Activated T-cell treated with anti-CD3 and anti-CD28 coated beads, Interleukin-2, amount 50 U/mL, for 24 hours (primary cell): ENCODE measurements around the gene CIDEA.
"Not testable (repeated sequence)": the region's sequence is repeated elsewhere in the genome, so short reads cannot be mapped to it uniquely, and the experiment has no call there.

ENCODE experiments used
- DNase-seq: peaks from one replicate; pipeline ENCODE4 v3.0.0-alpha.2; 2020
- H3K27ac Mint-ChIP-seq: 2 replicates; pipeline ENCODE4 v1.8.0; 2020; ENCODE audit warnings: mild to moderate bottlenecking, mixed read lengths
- H3K27me3 Mint-ChIP-seq: 2 replicates; pipeline ENCODE4 v1.8.0; 2020; ENCODE audit warnings: mixed read lengths
- H3K36me3 Mint-ChIP-seq: 2 replicates; pipeline ENCODE4 v1.8.0; 2020; ENCODE audit warnings: low read depth, mixed read lengths
- H3K4me1 Mint-ChIP-seq: 2 replicates; pipeline ENCODE4 v1.8.0; 2020; ENCODE audit warnings: low read depth, mixed read lengths
- H3K4me3 Mint-ChIP-seq: 2 replicates; pipeline ENCODE4 v1.8.0; 2020; ENCODE audit warnings: mild to moderate bottlenecking, moderate library complexity, mixed read lengths
- H3K9me3 Mint-ChIP-seq: 2 replicates; pipeline ENCODE4 v1.8.0; 2020; ENCODE audit warnings: mixed read lengths

The CIDEA gene, protein sequence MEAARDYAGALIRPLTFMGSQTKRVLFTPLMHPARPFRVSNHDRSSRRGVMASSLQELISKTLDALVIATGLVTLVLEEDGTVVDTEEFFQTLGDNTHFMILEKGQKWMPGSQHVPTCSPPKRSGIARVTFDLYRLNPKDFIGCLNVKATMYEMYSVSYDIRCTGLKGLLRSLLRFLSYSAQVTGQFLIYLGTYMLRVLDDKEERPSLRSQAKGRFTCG

DNA sequence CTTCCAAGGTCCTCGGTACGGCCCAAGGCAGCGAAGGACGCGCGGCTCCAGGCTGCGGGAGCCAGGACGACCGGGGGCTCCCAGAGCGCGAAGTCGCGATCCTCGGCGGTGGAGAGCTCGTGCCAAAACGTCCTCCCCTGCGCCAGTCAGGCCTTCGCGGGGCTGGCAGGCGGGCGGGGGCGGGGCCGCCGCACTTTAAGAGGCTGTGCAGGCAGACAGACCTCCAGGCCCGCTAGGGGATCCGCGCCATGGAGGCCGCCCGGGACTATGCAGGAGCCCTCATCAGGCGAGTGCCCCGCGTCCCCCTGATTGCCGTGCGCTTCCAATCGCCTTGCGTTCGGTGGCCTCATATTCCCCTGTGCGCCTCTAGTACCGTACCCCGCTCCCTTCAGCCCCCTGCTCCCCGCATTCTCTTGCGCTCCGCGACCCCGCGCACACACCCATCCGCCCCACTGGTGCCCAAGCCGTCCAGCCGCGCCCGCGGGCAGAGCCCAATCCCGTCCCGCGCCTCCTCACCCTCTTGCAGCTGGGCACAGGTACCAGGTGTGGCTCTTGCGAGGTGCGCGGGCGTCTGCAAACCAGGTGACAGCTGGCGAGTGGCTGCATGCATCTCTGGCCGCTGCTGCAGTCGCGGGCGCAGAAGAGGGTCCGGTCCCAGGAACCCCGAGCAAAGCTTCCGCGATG lies at the start of gene CIDEA:
Gene CIDEA (plus strand): TSS at position 226 of the 684 bp plus-strand sequence. CDS start 23 bp downstream, at position 249.
- no peak within 1 kb of the TSS for H3K27ac Mint-ChIP-seq

DNA sequence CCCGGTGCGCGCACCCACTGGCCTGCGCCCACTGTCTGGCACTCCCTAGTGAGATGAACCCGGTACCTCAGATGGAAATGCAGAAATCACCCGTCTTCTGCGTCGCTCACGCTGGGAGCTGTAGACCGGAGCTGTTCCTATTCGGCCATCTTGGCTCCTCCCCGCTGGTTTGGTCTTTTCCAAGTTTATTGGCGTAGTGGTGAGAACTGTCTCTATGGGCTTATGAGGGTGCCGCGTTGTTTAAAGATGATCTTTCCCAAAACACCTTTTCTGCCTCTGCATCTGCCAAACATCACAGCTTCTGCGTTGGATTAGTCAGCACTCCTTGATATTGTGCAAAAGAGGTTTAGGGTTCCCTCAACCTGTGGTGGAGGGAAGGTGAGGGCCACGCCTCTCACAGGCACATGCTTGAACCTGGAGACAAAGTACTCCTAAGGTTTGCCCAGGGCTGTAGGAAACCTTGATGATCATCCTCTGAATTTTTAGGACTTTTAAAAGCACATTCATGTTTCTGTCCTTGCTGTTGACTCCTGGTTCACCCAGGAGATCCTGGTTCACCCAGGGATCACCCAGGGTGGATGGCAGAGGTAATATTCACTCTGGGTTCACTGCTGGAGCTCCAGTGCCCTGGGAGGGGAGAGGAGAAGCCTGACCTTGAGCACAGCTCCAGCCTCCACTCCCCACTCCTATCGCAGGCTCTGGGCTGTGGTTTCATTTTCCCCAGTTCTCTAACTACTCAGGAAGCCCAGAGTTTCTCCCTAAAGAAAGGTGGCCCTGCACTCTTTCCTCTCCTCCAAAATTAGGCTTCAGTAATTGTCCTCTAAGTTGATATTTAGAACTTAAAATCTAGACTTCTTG lies 45.6 kb upstream of the CIDEA start:
- H3K9me3 Mint-ChIP-seq, DNase-seq, H3K36me3 Mint-ChIP-seq, H3K4me1 Mint-ChIP-seq, H3K27ac Mint-ChIP-seq, H3K4me3 Mint-ChIP-seq: not testable (repeated sequence)
- peaks cover 11% of the 10 kb centered on the region for H3K27me3 Mint-ChIP-seq

More for the DNA sequence above, at the start of gene CIDEA:
- H3K36me3 Mint-ChIP-seq = no peaks in the 10 kb centered on the region
- peaks cover 3% of the 10 kb centered on the region for H3K4me1 Mint-ChIP-seq
- no peak within 1 kb of the TSS for H3K4me3 Mint-ChIP-seq
- peaks cover 64% of the 10 kb centered on the region for H3K27me3 Mint-ChIP-seq
- no peaks in the 10 kb centered on the region for H3K9me3 Mint-ChIP-seq
- no peak for DNase-seq

DNA sequence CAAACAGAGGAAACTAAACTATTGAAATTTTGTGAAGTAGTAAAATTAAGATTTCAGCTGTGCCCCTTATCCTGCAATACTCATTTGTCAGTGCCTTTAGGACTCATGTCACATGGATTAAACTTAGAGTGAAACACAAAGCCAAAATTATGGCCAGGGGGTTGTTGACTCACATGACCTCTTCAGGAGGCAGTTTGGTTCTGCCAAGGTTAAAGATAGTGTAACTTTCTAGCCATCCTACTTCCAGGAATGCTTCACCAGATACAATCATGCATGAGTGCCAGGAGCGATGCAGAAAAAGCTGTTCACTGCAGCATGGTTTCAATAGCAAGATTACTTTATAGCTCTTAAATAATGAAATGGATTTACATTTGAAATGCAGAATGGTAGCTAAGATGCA lies 41.9 kb upstream of the CIDEA start:
- not testable (repeated sequence) for H3K27ac Mint-ChIP-seq, H3K9me3 Mint-ChIP-seq

DNA sequence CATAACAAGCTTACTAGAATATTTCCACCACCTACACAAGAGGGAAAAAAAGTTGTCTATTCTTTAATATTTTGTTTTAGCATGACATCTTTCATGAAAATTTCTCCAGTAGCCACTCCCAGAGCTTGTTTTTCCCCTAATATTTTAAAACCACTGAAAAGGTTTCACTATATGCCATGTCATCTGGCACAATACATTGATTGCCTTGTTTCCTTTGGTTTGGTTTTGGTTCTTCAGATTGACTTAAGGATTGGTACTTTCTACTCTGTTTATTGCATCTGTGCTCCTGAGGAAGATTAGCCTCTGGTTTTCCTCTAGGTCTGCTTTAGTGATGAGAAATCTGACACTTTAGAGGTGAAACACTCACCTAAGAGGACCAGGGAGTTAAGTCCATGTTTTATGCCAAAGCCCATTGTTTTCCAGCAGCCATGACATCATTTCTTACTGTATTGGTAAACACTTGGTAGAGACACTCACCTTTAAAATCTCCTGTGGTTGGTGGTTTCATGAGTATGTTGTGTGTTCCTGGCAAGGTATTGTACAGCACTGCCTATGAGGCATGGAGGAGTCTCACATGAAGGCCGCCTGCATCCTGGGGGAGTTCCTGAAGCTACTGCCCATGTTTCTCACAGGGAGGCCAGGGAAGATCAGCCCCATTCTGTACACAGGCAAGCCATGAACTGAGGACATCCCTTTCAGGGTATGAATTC lies 39.7 kb upstream of the CIDEA start:
- H3K27me3 Mint-ChIP-seq = peaks cover 19% of the 10 kb centered on the region
- H3K4me1 Mint-ChIP-seq, H3K4me3 Mint-ChIP-seq, H3K9me3 Mint-ChIP-seq, H3K36me3 Mint-ChIP-seq, H3K27ac Mint-ChIP-seq, DNase-seq: not testable (repeated sequence)

More for the DNA sequence above, 41.9 kb upstream of the CIDEA start:
- DNase-seq, H3K4me3 Mint-ChIP-seq, H3K4me1 Mint-ChIP-seq, H3K36me3 Mint-ChIP-seq: not testable (repeated sequence)
- peaks cover 22% of the 10 kb centered on the region for H3K27me3 Mint-ChIP-seq

DNA sequence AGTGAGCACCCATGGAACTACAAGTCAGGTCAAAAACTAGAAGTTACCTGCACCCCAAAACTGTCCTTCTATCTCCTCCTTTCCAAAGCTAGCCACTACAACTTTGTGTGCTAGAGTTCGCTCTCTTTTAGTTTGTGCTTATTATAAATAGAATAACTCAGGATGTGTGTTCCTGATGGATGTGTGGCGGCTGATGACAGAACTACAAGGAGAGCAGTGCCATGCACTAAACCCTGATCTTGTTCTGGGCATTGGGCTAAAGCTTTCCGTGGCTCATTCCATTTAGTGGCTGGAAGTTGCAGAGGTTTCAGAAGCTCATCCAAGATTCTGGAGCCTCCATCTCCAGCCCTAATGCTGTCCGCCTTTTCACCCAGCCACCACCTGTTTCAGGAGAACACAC lies 37.7 kb upstream of the CIDEA start:
- H3K27me3 Mint-ChIP-seq = peaks cover 15% of the 10 kb centered on the region
- H3K4me1 Mint-ChIP-seq, H3K36me3 Mint-ChIP-seq, DNase-seq, H3K9me3 Mint-ChIP-seq, H3K4me3 Mint-ChIP-seq, H3K27ac Mint-ChIP-seq: not testable (repeated sequence)

DNA sequence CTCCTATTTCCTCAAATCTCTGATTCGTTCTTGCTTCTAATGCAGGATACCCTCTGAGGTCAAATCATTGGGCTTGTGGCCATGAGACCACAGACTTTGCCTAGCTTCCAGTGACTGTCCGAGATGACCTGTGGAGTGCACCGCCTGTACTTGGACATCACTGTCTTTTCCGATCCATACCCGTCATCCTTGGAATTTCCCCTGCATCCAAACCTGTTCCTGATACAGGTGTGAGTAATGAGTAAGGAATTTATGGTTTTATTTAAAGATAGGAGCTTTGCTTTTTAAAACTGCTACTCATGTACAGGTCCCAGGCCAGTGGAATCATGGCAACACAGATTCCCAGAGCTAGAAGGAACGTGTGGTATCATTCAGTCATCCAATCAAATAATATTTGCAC lies 35.6 kb upstream of the CIDEA start:
- peaks cover 13% of the 10 kb centered on the region for H3K27me3 Mint-ChIP-seq
- not testable (repeated sequence) for H3K4me1 Mint-ChIP-seq, H3K27ac Mint-ChIP-seq, DNase-seq, H3K36me3 Mint-ChIP-seq, H3K9me3 Mint-ChIP-seq, H3K4me3 Mint-ChIP-seq

DNA sequence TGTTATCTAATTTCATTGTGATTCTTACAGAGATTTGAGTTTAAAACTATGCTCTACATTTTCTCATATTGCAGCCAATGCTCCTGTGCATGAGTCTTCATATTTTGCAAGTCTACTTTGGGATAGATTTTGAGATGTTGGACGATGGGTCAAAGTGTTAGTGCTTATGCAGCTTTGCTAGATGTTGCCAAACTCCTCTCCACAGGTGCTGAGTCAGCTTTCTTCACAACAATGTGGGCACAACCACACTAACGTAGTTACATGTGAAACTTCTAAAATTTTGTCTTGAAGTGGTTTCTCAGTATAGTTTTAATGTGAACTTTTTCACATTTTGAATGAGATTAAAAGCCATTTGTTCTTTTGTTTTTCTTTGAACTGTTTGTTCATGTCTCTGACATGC lies 32.1 kb upstream of the CIDEA start:
- not testable (repeated sequence) for H3K4me1 Mint-ChIP-seq, H3K9me3 Mint-ChIP-seq, H3K36me3 Mint-ChIP-seq, H3K27me3 Mint-ChIP-seq, H3K27ac Mint-ChIP-seq, H3K4me3 Mint-ChIP-seq, DNase-seq

DNA sequence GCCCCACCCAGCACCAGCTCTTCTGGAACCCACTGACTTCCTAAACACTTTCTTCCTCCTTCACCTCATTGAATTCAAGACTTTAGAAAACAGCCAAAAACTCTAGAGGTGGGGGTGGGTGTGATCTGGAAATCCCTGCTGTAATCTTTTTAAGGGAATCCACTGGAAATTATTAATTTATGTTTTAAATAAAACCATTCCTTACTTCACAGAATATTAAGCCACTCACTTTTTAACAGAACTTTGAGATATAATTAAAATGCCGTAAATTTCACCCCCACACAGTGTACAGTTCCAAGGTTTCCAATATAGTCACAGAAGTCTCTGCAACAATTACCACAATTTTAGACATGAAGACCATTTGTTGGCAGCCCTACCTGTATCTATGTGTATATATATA lies 30.8 kb upstream of the CIDEA start:
- H3K4me1 Mint-ChIP-seq, H3K36me3 Mint-ChIP-seq: not testable (repeated sequence)

DNA sequence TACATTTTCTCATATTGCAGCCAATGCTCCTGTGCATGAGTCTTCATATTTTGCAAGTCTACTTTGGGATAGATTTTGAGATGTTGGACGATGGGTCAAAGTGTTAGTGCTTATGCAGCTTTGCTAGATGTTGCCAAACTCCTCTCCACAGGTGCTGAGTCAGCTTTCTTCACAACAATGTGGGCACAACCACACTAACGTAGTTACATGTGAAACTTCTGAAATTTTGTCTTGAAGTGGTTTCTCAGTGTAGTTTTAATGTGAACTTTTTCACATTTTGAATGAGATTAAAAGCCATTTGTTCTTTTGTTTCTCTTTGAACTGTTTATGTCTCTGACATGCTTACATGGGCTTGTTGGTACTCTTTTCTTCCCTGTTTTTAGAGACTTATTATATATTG lies 27.4 kb upstream of the CIDEA start:
- H3K27me3 Mint-ChIP-seq, H3K4me3 Mint-ChIP-seq, H3K36me3 Mint-ChIP-seq, H3K9me3 Mint-ChIP-seq, H3K27ac Mint-ChIP-seq, DNase-seq, H3K4me1 Mint-ChIP-seq: not testable (repeated sequence)

More for the DNA sequence above, 30.8 kb upstream of the CIDEA start:
- DNase-seq, H3K9me3 Mint-ChIP-seq, H3K27ac Mint-ChIP-seq, H3K4me3 Mint-ChIP-seq, H3K27me3 Mint-ChIP-seq: not testable (repeated sequence)

DNA sequence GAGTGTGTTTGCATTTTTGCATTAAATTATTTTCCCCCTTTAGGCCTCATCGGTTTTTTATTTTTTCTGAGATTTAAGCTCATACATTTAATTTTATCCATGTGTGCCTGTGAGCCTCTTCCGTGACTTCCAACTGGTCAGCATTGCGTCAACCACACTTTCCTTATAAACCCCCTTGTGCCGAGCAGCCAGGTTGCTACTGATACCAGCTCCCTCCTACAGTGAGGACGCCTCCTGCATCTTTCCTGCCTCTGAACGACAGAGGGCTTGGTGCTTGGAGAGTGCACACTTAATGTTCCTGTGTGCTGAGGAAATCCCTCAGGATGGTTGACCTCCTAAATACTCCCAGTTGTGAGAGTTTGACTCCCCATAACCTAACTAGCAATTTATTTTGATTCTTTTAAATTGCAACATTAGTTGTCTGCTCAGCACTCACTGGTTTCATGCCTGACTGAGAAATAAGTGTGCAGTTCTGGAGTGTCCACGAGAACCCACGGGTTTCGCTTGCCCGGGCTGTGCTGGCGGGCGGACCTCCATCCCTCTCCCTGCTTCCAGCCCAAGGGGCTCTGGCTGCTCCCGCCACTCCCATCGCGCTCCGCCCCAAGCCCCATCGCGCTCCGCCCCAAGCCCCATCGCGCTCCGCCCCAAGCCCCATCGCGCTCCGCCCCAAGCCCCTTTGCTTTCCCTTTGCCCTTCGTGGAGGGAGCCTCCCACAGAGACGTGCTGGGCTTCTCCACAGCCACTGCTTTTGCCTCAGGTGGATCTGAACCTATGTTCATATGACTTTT lies 26.6 kb upstream of the CIDEA start:
- not testable (repeated sequence) for H3K27ac Mint-ChIP-seq, H3K9me3 Mint-ChIP-seq, DNase-seq, H3K27me3 Mint-ChIP-seq, H3K4me3 Mint-ChIP-seq, H3K4me1 Mint-ChIP-seq, H3K36me3 Mint-ChIP-seq

DNA sequence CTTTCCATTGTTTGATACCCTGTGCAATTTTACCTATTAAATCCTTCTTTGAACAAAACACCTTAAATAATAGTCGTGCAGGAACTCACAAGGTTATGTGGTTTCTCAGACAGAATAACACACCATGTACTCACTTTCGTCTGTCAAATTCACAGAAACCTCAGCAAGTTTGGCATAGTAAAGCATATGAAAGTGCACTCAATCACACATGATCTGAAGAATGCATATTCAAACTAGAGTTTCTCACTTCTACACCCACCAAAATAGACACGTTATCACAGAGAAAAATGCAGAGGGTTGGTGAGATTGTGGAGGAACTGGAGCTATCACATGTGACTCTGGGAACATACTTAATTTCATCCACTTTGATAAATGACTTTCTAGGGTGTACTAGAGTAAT lies 25.9 kb upstream of the CIDEA start:
- H3K4me3 Mint-ChIP-seq, H3K36me3 Mint-ChIP-seq, H3K27ac Mint-ChIP-seq, H3K9me3 Mint-ChIP-seq, H3K27me3 Mint-ChIP-seq, DNase-seq, H3K4me1 Mint-ChIP-seq: not testable (repeated sequence)

DNA sequence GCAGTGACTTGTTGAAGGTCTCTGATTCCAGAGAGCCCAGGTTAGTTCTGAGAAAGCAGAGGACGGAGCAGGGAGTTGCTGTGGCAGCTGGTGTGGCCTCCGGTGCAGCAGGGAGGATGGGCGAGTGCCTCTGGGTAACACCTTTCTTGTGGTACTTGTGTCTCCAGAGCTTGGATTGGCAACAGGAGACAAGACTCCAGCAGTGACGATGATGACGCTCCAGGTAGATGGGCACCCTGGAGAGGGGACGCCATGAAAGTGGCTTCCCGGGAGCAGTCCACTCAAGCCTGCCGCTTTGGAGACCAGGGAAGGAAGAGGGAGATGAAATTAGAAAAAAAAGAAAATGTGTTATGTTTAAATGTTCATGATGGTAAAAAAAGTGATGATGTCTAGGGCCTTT lies 23.6 kb upstream of the CIDEA start:
- H3K4me3 Mint-ChIP-seq, H3K4me1 Mint-ChIP-seq, H3K9me3 Mint-ChIP-seq, H3K36me3 Mint-ChIP-seq, H3K27ac Mint-ChIP-seq, DNase-seq: not testable (repeated sequence)
- peaks cover 16% of the 10 kb centered on the region for H3K27me3 Mint-ChIP-seq

DNA sequence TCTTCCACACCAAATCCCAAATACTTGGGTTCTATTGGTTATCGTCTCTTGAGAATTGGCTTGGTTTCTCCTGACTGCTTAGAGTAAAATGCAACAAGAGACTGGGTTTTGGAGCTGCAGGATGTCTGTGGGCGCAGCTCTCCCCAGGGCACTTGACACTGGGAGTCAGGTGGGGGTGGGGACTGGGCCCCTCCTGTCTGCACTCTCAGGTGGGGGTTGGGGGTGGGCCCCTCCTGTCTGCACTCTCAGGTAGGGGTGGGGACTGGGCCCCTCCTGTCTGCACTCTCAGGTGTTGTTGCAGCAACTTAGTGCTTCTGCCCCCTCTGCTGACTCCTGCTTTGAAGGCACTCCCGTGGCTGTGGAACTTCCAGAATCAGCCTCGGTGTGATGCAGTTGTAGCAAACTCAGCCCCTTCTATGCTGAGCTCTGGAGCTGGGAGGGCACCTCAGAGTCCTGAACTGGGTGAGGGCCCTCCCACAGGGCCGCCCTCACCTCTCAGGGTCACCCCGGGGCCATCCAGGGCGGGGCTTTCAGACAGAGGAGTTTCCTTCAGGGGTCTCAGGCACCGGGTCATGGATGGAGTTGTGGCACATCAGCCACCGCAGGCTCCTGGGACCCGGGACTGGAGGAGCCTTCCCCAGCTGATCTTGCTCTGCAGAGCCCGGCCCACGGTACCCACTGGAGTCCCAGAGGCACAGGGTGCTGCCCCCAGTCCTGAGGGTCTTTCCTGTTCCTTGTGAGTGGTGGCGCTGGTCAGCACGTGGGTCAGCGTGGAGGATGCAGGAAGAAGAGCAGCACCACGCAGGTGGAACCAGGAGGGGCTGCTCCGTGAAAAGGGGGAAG lies 22.9 kb upstream of the CIDEA start:
- Mint-ChIP-seq H3K4me3 (no peak overlapping the region), H3K9me3 (no peaks in the 10 kb centered on the region), H3K27ac (no peak overlapping the region), H3K27me3 (peaks cover 19% of the 10 kb centered on the region), H3K36me3 (no peaks in the 10 kb centered on the region), H3K4me1 (no peaks in the 10 kb centered on the region)
- no peak for DNase-seq
